GM23248 (cell line): ENCODE measurements around the gene SNCA.

Experiments used
- EZH2 ChIP-seq: fragments of 200-600 bp; sonication (generic); IDR thresholded peaks from 2 replicates; pipeline ENCODE4 v1.6.1; 2018; ENCODE audit warnings: antibody characterized with exemption, mild to moderate bottlenecking; ENCODE audit not compliant: insufficient read depth, poor library complexity, severe bottlenecking
- EZH2phosphoT487 ChIP-seq: fragments of 200-600 bp; sonication (generic); IDR thresholded peaks from 2 replicates; pipeline ENCODE4 v1.6.1; 2018; ENCODE audit warnings: antibody characterized with exemption, moderate library complexity, mild to moderate bottlenecking, low read depth; ENCODE audit not compliant: insufficient read depth

DNA sequence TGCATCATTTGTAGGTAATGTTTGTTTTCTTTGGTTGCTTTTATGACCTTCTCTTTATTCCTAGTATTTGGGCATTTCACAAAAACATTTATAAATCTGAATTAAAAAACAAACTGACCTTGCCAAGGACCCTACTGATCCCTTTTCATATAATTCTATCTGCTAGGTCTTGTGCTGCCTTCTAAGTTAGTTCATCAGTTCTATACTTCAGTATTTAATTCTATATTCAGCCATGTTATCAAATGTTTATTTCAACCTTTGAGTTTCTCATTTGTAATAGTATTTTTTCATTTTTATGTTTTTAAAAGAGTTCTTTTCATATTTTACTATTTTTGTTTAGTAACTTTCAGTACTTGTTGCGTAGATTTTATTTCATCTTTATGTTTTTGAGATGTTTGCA lies 155.3 kb downstream of the SNCA start:
- TF ChIP-seq EZH2phosphoT487 (no peak), EZH2 (no peak)
